HG02678 (cell line): ENCODE data around the gene ZFP90.
"Not testable (repeated sequence)": the region's sequence is repeated elsewhere in the genome, so short reads cannot be mapped to it uniquely, and the experiment has no call there.

ENCODE experiments used
- ATAC-seq: cut with Tn5 transposase; IDR thresholded peaks from one replicate; pipeline ENCODE4 v1.9.1; 2021; ENCODE audit warnings: mild to moderate bottlenecking, moderate library complexity; ENCODE audit not compliant: unreplicated experiment

The ZFP90 gene

DNA sequence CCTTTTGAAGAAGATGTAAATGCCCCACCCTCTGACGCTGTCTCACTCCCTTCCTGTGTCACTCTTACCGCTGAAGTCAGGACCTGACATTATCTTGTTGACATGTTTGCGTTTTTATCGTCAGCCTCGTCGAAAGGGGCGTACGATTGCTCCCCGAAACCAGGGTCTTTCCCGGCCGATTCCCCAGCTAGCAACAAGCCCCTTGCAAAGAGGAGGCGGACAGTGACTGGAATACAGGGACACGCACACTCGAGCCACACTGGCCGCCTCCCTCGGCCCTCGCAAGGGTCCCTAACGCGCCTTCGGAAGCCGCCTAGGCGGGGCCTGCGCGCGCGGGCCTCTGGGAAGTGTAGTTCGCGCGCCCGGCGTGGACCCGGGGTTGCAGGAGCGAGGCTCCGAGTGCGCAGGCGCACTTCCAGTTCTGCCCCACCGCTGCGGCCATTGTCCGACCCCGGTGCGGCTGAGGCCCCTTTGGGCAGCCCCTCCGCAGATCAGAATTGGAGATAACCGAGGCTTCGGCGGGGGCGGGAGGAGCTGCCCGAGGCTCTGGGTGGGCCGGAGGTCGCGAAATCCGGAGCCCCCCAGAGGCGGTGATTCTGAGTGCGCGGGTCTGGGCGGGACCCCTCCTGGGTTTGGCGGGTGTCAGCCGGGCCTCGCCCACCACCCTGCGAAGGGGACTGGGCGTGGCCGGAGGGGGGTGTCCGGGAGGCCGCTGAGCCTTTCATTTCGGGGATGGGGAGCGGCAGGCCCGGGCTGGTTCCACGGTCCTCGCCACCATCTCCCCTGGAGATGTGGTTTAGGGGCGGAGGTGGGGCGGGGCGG lies at the start of gene ZFP90:
Gene ZFP90, plus strand, starts transcription at position 412 of the 822 bp plus-strand sequence. CDS start 502 bp downstream, outside the sequence.
- peak; percentile 97 for ATAC-seq

DNA sequence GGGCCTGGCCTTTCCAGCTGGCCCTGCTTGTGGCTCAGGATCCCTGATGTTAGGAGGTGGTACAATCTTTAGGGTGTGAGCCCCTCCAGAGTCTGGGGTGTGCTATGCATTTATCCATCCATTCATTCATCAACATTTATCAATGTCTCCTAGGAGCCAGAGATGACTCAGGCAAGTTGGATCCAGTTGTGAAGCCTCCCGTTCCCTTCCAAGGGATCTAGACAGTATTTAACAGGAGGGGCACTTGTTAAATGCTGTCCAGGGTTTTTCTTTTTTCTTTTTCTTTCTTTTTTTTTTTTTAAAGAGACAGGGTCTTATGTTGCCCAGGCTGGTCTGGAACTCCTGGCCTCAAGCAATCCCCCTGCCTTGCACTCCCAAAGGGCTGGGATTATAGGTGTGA lies 48.7 kb upstream of the ZFP90 start:
- ATAC-seq, result no peak

DNA sequence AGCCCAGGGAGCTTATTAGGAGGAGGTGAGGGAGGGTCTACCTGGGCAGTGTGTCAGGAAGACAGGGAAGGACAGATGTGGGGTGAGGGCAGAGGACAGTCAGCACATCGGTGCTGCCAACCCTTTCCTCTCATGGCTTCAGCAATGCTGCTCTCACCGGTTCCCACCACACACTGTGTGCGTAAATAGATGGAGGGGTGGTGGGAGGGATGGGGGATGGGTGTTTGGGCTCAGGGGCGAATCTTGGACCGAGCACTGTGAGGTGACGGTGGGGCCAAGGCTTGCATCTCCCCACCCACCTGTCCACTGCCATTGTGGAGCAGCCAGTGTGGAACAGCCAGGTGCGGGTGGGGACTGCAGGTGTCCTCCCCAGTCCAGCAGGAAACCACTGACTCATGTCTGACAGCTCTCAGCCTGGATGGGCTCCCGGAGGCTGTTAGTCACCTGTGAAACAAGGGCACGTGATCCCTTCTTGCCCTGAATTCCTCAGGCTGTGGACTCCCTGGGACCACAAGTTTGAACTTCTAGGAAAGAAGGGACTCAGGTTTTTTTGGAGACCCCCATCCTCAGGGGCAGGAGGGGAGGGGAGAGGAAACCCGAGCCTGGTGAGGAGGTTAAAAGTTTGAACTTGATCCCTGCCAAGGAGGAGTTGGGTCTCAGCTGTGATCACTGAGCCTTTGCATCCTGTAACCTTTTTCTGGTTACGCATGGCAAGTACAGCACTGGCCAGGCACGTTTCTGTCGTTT lies 48.1 kb upstream of the ZFP90 start:
- ATAC-seq, result no peak

DNA sequence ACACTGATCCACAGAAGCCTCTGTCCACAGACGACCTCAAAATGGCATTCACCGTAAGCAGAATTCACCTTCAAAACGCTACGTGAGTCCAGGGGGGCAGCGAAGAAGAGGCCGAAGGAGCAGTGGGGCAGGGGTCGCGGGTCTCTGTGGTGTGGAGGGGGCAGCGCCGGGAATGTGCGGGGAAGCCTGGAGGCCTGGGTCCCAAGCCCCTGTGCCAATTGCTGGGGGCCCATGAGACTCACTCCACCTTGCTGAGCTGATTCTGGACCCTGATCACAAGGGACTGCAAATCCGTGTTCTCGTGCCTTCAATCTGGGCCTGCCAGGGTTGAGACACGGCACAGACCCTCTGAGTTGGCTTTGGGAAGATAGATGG lies 47.5 kb upstream of the ZFP90 start:
- no peak for ATAC-seq

DNA sequence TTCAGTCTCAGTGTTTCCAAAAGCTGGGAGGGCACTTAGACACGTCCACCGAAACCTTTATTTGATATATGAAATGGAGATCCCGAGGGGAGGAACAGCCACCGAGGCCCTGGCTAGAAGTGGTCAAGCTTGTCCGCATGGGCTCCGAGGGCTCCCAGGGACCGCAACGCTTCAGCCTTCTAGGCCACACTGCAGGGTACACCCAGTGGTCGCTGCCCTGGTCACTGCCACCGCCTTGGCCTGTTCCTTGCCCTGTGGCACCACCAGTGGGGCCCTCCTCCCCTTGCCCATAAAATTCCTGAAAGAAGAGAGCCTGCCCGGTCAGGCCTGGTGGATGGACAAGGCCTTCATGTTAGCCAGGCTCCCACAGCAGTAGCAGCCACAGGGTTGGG lies 46.9 kb upstream of the ZFP90 start:
- no peak for ATAC-seq

DNA sequence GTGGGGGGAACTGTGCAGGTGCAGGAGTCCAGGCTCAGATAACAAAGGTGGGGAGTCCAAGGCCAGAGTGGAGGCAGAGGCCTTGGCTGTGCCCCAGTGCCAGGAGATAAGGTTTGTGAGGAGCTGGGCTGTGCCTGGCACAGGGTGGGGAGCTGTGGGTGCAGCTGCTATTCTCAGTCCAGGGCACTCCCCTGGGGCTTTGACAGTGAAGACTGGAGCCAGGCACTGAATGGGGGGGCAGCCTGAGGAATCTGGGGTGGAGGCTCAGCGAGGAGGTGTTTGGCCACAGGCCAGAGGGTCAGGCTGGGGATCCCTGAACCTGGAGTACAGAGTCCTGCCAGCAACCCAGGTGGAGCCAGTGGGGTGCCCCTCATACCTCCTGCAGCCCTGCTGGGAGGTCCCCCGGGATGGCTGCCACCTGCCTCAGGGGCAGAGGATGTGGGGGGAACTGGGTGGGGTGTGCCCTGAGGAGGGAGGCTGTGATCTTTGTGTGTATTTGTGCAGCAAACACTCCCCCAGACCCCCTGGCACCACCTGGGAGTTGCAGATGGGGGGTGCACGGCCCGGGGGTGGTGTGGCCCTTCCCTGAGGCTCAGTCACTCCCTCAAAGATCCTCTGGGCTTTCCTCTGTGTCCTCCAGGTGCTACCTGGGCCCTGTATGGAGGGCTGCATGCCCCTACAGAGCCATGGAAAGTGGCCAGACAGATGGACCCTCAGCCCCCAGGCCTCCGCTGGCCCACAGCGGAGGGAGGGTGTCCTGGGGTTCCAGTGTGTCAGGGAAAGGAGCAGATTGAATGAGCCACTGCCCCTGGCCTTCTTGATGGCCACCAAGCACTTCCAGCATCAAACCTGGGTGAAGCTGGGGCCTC lies 46.3 kb upstream of the ZFP90 start:
- no peak for ATAC-seq

DNA sequence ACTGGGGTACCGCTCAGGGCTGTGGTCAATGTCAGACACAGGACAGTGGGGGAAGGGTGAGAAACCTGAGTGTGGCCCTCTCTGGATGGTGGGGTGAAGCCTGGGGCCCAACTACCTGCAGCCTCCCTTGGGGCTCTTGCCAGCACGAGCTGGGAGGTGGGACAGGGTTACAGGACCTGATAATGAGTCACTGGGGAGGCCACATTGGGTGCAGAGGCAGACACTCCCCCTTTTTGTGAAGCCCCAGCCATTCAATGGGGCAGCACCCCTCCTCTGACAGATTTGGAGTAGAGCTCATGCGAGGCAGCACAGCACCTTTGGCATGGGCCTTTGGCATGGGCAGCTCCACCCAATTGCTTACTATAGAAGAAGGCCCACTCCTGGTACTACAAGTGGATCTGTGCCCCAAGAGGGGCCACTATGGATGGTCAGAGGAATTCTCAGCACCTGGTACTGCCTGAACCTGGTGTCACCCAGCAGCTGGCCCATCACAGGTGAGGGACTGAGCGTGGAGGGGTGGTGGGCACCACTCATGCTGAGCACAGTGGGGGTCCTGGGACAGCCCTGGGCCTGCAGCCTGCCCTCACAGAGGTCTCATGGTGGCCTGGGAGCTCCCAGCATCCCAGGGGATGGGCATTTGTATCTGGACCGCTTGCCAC lies 45.5 kb upstream of the ZFP90 start:
- no peak for ATAC-seq

DNA sequence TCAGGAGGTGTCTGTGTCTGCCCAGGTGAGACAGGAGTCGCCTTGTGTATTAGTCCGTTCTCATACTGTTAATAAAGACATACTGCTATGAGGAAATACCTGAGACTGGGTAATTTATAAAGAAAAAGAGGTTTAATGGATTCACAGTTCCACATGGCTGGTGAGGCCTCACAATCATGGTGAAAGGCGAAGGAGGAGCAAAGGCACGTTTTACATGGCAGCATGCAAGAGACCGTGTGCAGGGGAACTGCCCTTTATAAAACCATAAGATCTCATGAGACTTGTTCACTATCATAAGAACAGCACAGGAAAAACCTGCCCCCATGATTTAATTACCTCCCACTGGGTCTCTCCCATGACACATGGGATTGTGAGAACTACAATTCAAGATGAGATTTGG lies 44.8 kb upstream of the ZFP90 start:
- not testable (repeated sequence) for ATAC-seq

DNA sequence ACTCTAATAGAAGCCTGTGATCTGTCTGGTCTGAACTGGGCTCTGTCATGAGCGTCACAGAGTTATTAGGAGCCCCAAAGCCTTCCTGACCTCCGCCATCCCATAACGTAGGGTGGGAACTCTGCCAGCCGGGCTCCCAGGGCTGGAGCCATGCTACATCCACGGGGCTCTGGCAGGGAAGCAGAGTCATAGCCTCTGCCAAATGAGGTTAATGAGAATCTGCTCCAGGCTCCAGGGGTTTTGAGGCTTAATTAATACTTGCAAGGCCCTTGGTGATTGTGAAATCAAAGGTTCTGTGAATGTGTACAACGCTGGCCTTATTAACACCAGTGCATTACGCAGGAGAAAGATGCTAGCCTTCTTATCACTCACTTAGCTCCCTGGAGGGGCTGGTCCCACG lies 42.4 kb upstream of the ZFP90 start:
- ATAC-seq, result no peak

DNA sequence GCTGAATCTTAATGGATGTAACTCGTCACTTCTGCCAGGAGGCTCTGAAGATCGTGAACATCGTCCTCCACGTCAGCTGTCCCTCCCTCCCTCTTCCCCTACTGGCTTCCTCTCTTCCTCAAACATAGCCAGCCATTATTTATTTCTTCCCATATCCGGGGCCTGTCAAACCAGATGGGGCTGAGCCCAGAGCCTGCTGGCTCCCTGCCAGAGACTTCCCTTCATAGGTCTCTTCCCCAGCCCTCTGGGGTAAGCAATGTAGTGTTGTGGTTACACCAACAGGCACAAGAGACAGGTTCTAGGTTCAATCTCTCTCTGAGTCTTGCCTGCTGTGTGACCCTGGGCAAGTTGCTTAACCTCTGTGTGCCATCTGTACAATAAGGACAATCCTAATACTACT lies 40.1 kb upstream of the ZFP90 start:
- ATAC-seq, result no peak

DNA sequence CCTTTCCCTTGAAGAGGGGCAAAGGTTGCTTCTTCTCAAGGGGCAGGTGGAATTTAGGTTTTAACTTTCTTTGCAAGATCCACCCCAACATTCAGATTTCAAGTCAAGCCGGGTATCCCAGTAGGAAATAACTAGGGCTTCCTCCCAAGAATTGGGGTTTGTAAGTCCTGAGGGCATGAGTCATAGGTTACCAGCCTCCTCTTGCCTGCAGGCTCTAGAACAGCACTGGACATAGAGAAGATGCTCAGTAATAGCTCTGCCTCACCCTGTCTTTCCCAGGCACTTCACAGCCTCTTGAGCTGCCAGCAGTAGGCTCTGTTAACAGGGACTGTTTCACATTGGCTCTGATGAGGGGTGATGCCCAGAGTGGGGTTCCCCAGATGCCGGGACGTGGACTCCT lies 35.8 kb upstream of the ZFP90 start:
- no peak for ATAC-seq

DNA sequence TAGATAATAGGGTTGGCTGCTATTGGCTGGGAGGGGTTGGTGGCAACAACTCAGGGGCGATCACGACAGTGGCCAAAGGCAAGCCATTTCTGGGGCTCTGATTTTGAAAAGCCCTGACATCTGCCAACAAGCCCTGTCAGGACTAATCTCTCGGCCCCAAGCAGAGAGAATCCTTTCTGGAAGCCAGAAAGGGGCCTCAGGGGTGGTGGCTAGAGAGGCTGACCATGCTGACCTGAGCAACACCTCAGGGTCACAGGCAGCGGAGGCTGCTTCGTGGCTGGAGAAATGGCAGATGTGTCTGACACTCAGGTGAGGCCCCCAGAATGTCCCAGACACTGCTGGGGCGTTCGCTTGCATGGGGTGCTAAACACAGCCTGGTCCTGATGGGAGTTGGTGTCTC lies 35.0 kb upstream of the ZFP90 start:
- no peak for ATAC-seq

DNA sequence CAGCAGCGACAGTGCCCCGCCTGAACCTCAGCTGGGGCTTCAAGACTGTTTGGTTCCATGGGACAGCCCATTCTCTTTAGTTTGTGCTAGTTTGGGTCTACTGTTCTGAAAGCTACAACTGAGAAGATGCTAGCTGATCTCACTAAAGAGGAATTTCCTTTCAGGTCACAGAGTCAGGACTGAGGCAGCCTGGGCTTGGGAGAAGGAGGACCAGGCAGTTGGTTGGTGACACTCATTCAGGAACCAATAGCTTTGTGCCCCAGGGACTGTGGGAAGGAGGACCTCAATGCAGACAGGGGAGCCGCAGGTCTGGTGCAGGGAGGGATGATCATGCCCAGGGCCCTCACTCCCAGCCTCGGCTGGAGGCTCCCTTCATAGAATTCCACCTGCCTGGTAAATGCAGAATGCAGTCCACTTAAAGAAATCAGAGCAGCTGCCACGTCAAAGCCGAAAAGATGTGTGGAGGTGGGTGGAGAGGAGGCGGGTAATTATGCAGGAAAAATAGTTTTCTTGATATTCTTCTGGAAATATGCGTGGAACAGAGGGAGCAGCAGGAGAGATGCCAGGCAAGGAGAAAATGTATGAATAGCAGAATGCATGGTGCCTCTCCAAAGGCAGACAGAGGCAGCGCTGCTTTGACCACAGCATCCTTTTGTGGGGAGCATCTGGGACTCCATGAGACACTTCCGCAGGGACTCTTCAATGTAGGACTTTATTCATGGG lies 32.6 kb upstream of the ZFP90 start:
- no peak for ATAC-seq

DNA sequence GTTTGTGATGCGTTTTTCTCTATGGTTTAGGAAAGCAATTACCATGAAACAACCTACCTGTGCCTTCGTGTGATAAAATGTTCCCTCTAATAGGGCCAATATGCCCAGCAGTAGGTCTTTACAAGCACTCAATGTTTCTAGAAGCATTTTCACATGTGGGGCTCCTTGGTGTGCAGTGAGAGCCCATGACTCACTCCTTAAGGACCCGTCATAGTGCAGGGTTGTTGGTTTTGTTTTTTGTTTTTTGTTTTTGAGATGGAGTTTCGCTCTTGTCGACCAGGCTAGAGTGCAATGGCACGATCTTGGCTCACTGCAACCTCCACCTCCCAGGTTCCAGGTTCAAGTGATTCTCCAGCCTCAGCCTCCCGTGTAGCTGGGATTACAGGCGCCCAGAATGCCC lies 31.1 kb upstream of the ZFP90 start:
- no peak for ATAC-seq

DNA sequence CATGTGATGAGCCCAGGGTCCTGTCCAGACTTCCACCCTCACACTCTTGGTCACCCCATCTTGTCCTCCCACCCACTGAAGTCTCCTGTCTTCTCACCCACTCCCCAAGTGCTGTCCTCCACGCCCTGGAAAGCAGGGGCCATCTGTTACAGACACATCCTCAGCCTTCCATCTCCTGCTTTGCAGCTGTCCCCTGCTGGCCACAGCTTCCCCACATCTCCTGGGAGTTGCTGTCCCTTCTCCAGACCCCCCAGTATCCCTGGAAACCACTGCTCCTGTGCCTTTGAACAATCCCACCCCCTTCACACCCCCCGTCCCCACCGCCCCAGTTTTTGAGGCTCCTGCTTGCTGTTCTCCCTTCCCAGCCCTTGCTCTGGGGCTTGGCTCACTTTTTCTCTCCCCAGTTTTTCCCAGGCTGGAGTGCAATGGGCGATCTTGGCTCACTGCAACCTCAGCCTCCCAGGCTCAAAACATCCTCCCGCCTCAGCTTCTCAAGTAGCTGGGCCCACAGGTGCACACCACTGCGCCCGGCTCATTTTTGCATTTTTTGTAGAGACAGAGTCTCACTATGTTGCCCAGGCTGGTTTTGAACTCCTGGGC lies 30.4 kb upstream of the ZFP90 start:
- ATAC-seq, result no peak

DNA sequence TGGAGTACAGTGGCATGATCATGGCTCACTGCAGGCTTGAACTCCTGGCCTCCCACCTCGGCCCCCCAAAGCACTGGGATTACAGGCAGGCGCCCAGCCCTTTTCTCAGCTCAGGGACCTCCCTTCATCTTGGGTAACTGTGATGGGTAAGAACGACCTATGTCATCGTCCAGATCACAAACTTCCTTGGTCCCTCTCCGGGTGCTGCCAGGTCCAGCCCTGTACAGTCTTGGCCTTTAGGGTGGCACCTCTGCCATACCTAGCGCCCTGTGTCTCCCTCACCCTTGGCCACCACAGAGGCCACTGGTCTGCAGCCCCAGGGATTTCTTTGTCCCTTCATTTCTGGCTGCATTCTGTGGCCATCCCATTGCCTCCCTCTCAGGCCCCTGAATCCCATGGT lies 29.7 kb upstream of the ZFP90 start:
- no peak for ATAC-seq

DNA sequence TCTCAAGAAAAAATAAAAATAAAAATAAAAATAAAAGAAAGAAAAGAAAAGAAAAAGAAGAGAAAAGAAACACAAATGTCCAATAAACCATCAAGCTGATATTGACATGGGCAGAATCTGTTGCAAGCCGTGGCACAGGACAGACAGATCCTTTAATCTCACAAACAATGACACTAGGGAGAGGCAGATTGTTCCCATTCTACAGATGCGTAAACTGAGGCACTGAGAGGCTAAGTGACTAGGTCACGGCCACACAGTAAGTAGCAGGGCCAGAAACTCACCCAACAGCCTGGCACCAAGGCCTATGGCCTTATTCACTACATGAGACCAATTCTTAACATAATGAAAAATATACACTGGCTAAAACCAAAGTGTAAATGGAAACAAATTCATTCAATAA lies 28.3 kb upstream of the ZFP90 start:
- no peak for ATAC-seq

DNA sequence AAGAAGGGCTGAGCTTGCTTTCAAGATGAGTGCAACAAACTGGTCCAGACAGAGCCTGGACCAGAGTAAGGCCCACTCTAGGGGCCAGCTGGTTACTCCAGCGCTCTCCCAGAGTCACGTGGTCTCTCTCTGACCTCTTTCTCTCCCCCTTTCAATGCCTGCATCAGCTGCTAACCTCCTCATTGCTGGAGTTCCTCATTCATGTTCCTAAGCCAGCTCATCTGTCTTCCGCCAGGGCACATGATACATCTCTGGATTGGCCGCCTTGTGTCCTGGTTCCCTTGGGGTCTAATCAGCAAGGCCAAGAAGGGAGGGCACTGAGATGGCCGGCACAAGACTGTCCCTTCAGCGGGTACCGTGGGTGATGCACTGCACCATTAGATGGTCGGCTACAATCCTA lies 26.9 kb upstream of the ZFP90 start:
- ATAC-seq, result no peak

DNA sequence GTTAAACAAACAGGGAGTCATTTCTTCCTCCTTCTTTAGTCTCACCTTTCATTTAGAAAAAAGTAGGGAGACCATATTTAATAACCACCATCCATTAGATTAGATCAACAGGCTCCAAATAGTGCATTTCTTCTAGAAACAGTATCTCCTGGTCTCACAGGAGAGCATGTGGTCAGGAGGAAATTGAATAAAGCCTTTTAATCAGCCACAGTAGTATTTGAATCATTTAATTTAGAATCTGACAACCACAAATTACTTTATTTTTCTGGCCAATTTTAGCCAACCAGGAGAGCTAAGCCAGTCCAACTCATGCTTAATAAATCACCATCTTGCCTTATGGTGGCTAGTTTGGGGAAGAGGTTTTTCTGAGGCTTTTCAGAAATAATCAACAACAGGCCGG lies 26.3 kb upstream of the ZFP90 start:
- no peak for ATAC-seq

DNA sequence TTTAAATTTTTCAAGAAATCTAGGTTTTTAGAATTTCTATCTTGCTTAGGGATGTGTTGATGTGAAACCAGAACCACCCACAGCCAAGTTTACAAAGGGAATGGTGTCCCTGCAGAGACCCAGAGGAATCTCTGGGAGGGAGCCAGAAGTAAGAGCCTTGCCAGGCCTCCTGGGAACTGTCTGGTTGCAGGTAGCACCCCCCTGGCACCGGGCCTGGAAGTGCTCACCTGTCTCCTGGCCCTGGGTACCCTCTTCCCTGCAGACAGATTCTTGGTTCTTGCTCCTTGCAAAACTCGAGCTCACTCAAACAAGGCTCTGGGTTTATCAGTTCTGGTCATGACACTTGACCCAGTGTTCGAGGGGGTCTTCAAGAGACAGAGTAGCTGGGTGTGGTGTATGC lies 24.6 kb upstream of the ZFP90 start:
- ATAC-seq, result no peak
